ENCODE results near the gene CADM2. TPM values are rescaled to one million over a fixed set of nuclear protein-coding genes. Genes with fewer than 3 reads are reported as not detected.

Gene CADM2
- total RNA-seq, 1 donor from 2014 or later: 6.8 TPM

- no peak overlapping the region for H3K4me2 ChIP-seq
- no peak overlapping the region for H3K27ac Mint-ChIP-seq
- H3K27ac ChIP-seq: no peak overlapping the region
- no peak overlapping the region for H2AFZ ChIP-seq (replicated peaks)
- no peak for TF ChIP-seq EZH2 (IDR thresholded peaks at IDR 0.05)
- no peak for TF ChIP-seq EZH2phosphoT487 (IDR thresholded peaks at IDR 0.05)
- TF ChIP-seq CTCF (IDR thresholded peaks at IDR 0.05): no peak
- H3K9me3 Mint-ChIP-seq: no peaks in the 10 kb centered on the region
- H3K36me3 Mint-ChIP-seq: no peaks in the 10 kb centered on the region
- DNase-seq (ENCODE audit: low spot score): no peak
- no peaks in the 10 kb centered on the region for H3K36me3 ChIP-seq
- H3K27me3 ChIP-seq: no peaks in the 10 kb centered on the region
- H4K20me1 ChIP-seq (ENCODE audit: low read depth): no peaks in the 10 kb centered on the region
- H3F3A ChIP-seq (ENCODE audit: low read depth): no peaks in the 10 kb centered on the region
- H3K4me1 ChIP-seq: peaks cover under 1% of the 10 kb centered on the region
- H3K4me1 Mint-ChIP-seq: peaks cover under 1% of the 10 kb centered on the region
- no peaks in the 10 kb centered on the region for H3K79me2 ChIP-seq (ENCODE audit: low read depth)
- H3K4me3 ChIP-seq: no peak overlapping the region
- no peaks in the 10 kb centered on the region for H3K9me3 ChIP-seq (ENCODE audit: low read depth)
- no peak overlapping the region for H3K9ac ChIP-seq
- H3K27me3 Mint-ChIP-seq (ENCODE audit: insufficient read depth, low read depth): no peaks in the 10 kb centered on the region
- no peak overlapping the region for H3K4me3 Mint-ChIP-seq
These were observed 674.1 kb downstream of the CADM2 start for GRCh38 chr3:85632921-85633320.

GRCh38 chr3:85652360-85652759, 693.6 kb downstream of the CADM2 start:
- Histone ChIP-seq H3K79me2 (ENCODE audit: low read depth) (no peaks in the 10 kb centered on the region), H4K20me1 (ENCODE audit: low read depth) (no peaks in the 10 kb centered on the region), H3K4me1 (no peaks in the 10 kb centered on the region), H3K9ac (no peak overlapping the region), H3K4me2 (no peak overlapping the region), H3K9me3 (ENCODE audit: low read depth) (no peaks in the 10 kb centered on the region), H3K27me3 (no peaks in the 10 kb centered on the region), H3F3A (ENCODE audit: low read depth) (no peaks in the 10 kb centered on the region), H3K4me3 (no peak overlapping the region), H2AFZ (replicated peaks) (no peak overlapping the region), H3K27ac (no peak overlapping the region), H3K36me3 (no peaks in the 10 kb centered on the region)
- H3K27ac Mint-ChIP-seq: no peak overlapping the region
- H3K9me3 Mint-ChIP-seq: no peaks in the 10 kb centered on the region
- TF ChIP-seq CTCF (IDR thresholded peaks at IDR 0.05) (no peak), EZH2phosphoT487 (IDR thresholded peaks at IDR 0.05) (no peak), EZH2 (IDR thresholded peaks at IDR 0.05) (no peak)
- H3K36me3 Mint-ChIP-seq: no peaks in the 10 kb centered on the region
- no peak overlapping the region for H3K4me3 Mint-ChIP-seq
- no peak for DNase-seq (ENCODE audit: low spot score)
- no peaks in the 10 kb centered on the region for H3K27me3 Mint-ChIP-seq (ENCODE audit: insufficient read depth, low read depth)
- no peaks in the 10 kb centered on the region for H3K4me1 Mint-ChIP-seq

GRCh38 chr3:85660451-85660850, 701.7 kb downstream of the CADM2 start:
- Histone ChIP-seq H3K9ac (no peak overlapping the region), H3K27ac (no peak overlapping the region), H3K79me2 (ENCODE audit: low read depth) (no peaks in the 10 kb centered on the region), H3K4me1 (peaks cover 12% of the 10 kb centered on the region), H3K4me3 (no peak overlapping the region), H3K27me3 (no peaks in the 10 kb centered on the region), H2AFZ (replicated peaks) (no peak overlapping the region), H4K20me1 (ENCODE audit: low read depth) (no peaks in the 10 kb centered on the region), H3K4me2 (no peak overlapping the region), H3K9me3 (ENCODE audit: low read depth) (no peaks in the 10 kb centered on the region), H3K36me3 (no peaks in the 10 kb centered on the region), H3F3A (ENCODE audit: low read depth) (no peaks in the 10 kb centered on the region)
- Mint-ChIP-seq H3K27me3 (ENCODE audit: insufficient read depth, low read depth) (no peaks in the 10 kb centered on the region), H3K36me3 (no peaks in the 10 kb centered on the region), H3K4me3 (no peak overlapping the region), H3K9me3 (no peaks in the 10 kb centered on the region), H3K4me1 (peaks cover 15% of the 10 kb centered on the region), H3K27ac (peak overlapping the region; percentile 18)
- TF ChIP-seq EZH2 (IDR thresholded peaks at IDR 0.05) (no peak), CTCF (IDR thresholded peaks at IDR 0.05) (no peak), EZH2phosphoT487 (IDR thresholded peaks at IDR 0.05) (no peak)
- DNase-seq (ENCODE audit: low spot score): peak; percentile 17

Data from neural progenitor cell (in vitro differentiated cells).